IMR-90 (cell line): Measurements from ENCODE around the gene ADH6. TPM values are rescaled to one million over a fixed set of nuclear protein-coding genes. Genes with fewer than 3 reads are reported as not detected.

Experiments
- polyA plus RNA-seq, 3 experiments: library from polyadenylated mRNA; depleted of rRNA; stranded (reverse); fragments of >200 nt; gene quantifications; 2 replicates each; pipeline ENCODE4 v1.2.3, GENCODE V29; 2012; ENCODE audit warnings: low replicate concordance in 1 of 3
- total RNA-seq: library from RNA; depleted of rRNA; stranded (reverse); fragments of >200 nt; gene quantifications from 2 replicates; pipeline ENCODE4 v1.2.3, GENCODE V29; 2012; rRNA removed

The ADH6 gene
- total and polyA plus RNA-seq, 2 of the 4 experiments (the other 2 are of a cell fraction) = not detected

Other genes starting within 250 kb of the ADH6 start
- 43.7 and 76.1 TPM in 2 replicates for gene METAP1, start 223.5 kb downstream of the ADH6 start, total RNA-seq
- 38.2 and 47.9 TPM in 2 replicates for gene METAP1, start 223.5 kb downstream of the ADH6 start, polyA plus RNA-seq (2012; rRNA removed)
- 178 and 246 TPM in 2 replicates for gene ADH5, start 130.5 kb downstream of the ADH6 start, total RNA-seq
- 117 and 140 TPM in 2 replicates for gene ADH5, start 130.5 kb downstream of the ADH6 start, polyA plus RNA-seq (2012; rRNA removed)
- not detected in 2 replicates for gene ADH4, start 74.9 kb downstream of the ADH6 start, total RNA-seq
- gene ADH4, start 74.9 kb downstream of the ADH6 start, polyA plus RNA-seq (2012; rRNA removed) = not detected in 2 replicates
- gene ADH1A, start 71.7 kb upstream of the ADH6 start, total RNA-seq = not detected in 2 replicates
- gene ADH1A, start 71.7 kb upstream of the ADH6 start, polyA plus RNA-seq (2012; rRNA removed) = not detected in 2 replicates
- under 0.01 and 0.36 TPM in 2 replicates for gene ADH1B, start 102.2 kb upstream of the ADH6 start, total RNA-seq
- gene ADH1B, start 102.2 kb upstream of the ADH6 start, polyA plus RNA-seq (2012; rRNA removed) = 0.10 and 0.46 TPM in 2 replicates
- gene ADH1C, start 133.5 kb upstream of the ADH6 start, total RNA-seq = not detected in 2 replicates
- gene ADH1C, start 133.5 kb upstream of the ADH6 start, polyA plus RNA-seq (2012; rRNA removed) = 0.26 TPM in 1 of 2 replicates, not detected in the other
- not detected in 2 replicates for gene ADH7, start 216.1 kb upstream of the ADH6 start, total RNA-seq
- gene ADH7, start 216.1 kb upstream of the ADH6 start, polyA plus RNA-seq (2012; rRNA removed) = not detected in 2 replicates